NCI-H1105 (cell line): Measurements from ENCODE around the gene CHPF2.

ENCODE experiments used
- DNase-seq: peaks from one replicate; lab custom pipeline; 2025; lab: John Stamatoyannopoulos, UW

CHPF2 gene

GRCh38 chr7:151246102-151246850 lies 14.0 kb downstream of the CHPF2 start:
- DNase-seq, result no peak

DNA sequence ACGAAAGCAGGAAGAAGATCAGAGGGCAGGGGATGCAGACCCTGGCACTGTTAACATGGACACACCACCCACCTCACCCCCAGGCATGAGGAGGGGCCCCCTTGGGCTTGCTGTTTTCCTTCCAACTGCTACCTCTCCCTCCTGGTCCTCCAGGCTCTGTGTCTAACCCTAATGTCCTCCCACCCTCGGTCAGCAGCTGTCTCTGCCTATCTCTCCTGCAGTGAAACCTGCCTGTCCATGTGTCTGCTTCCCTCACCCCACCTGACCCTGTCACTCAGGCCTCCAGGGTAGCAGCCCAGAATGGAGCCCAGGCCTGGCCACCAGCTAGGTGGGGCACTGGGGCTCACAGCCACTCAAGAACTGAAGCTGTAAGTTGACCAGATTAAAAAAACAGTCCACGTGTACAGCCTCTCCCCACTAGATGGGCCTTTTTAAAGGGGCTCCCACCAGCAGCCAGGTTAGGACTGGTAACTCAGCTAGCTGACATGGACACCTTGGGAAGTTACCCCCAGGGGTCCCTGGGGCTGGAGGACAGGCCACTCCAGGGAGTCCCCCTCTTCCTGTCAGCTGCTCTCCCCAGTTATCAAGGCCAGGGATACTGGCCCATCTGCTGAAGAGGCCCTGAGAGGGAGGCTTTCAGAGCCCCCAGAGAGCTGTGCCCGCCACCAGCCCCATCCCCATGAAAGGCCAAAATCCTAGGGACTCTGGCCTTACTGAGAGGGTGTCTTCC lies 14.7 kb downstream of the CHPF2 start:
- DNase-seq, result no peak

- DNase-seq, result no peak
Observed at GRCh38 chr7:151247611-151248345, 15.5 kb downstream of the CHPF2 start.

- peak; percentile 46 for DNase-seq
Observed at GRCh38 chr7:151248346-151249033, 16.2 kb downstream of the CHPF2 start, which contains the start of gene SMARCD3. Gene SMARCD3 (minus strand): TSS chr7:151248694. CDS start chr7:151248562, 132 bp downstream.

- no peak for DNase-seq
Observed at GRCh38 chr7:151249034-151249731, 16.9 kb downstream of the CHPF2 start.

GRCh38 chr7:151249732-151250072 lies 17.4 kb downstream of the CHPF2 start:
- DNase-seq, result no peak

DNA sequence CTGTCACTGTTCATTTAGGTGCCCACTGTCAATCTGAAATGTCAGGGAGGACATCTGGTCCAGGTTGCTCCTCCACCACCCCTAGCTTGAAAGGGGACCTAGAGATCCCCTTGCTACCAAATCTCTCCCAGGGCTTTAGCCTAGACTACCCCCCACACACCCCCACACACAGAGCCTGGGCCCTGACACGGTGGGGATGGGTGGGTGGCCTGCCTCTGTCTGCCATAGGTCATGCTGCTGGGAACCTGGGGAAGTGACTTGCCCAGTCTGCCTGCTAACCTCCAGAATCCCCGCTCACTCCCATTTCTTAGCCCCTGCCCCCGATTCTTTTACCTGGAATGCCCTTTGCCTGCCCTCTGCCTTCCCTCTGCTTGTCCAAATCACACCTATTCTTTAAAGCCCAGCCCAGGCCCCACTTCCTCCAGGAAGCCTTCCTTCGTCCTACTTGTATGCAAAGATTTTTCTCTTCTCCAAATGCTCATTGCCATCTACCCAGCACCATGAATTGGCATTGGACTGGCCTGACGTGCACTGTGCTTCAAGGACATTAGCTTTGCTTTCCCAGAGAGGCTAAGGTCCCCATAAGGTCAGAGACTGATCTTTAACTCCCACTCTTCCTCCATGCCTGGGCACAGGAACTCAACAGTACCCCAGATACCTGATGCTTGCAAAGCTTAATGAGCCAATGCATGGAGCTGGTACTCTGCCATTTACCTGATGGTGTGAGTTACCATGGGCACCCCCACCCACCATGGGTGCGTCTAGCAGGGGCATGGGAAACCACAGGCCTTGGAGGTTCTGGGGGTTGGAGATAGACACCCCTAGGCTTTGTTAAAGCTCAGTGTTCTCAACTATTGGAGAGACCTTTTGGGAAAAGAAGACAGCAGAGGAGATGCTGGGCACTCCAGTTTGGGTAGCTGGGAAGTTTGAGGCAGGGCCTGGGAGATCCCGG lies 18.2 kb downstream of the CHPF2 start:
- no peak for DNase-seq

DNA sequence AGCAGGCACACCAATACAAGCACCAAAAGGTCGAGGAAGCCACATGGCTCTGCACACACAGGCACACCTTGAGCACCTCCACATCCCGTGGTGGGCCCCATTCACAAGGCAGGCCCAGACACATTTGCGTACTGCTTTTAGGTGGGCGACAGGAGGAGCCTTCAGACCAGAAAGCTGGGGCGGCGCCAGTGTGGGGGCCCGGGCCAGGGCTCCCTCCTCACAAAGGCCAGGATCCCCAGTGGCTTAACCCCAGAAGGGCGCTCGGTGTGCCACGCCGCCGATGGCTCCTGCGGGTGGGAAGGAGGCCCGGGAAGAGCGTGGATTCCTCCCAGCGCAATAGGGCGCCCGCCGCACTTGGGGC lies 19.0 kb downstream of the CHPF2 start:
- no peak for DNase-seq

- peak; percentile 53 for DNase-seq
Observed at GRCh38 chr7:151251689-151252560, 19.6 kb downstream of the CHPF2 start.

DNA sequence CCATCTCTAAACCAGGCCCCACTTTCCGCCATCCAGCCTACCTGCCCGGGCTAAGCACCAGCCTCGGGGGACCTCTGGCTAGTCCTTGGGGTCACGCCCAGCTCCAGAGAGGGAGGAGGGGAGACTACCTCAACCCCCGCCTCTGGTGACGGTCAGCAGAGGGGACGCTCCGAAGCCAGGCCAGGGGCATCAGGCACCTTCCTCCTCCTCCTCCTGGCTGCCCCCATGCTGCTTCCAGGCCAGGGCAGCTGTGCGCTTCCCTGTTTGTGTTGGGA lies 20.2 kb downstream of the CHPF2 start:
- no peak for DNase-seq

- DNase-seq, result no peak
Observed at GRCh38 chr7:151252961-151253711, 20.9 kb downstream of the CHPF2 start.

DNA sequence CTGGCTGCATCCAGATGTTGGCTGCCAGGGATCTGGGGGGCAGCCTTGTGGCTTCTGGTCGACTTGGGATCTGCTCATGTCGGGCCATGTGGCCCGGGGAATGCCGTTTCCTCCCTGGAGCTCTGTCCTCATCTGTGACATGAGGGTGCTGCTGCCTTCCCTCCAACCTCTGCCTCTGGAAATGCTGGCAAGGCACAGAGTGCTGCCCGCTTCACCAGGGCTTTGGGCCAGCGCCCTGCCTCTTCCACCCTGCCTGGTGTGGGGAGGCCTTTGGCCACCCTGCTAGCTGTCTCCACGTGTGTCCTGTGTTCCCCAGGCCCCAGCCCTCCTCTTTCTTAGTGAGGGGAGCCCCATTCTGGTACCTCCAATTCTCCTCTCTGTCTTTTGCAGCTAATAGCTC lies 22.0 kb downstream of the CHPF2 start:
- no peak for DNase-seq

GRCh38 chr7:151254851-151255250 lies 22.6 kb downstream of the CHPF2 start:
- no peak for DNase-seq

DNA sequence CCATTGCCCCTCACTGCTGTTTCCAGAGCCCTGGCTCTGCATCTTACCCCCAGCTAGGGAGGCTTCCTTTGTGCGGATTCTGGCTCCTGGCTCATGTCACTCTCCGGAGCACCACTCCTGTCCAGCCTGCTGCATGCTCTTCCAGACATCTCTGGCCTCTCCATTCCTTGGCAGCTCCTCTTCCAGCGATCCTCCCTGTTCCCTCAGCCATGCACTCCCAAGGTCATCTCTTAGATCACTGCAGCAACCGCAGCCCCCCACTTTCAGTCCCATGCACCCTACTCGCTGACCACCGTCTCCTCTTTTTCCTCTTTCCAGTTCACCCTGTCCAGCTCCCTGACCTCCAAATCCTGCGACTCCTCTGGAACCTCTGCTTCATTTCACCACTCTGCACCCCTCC lies 23.1 kb downstream of the CHPF2 start:
- no peak for DNase-seq

DNA sequence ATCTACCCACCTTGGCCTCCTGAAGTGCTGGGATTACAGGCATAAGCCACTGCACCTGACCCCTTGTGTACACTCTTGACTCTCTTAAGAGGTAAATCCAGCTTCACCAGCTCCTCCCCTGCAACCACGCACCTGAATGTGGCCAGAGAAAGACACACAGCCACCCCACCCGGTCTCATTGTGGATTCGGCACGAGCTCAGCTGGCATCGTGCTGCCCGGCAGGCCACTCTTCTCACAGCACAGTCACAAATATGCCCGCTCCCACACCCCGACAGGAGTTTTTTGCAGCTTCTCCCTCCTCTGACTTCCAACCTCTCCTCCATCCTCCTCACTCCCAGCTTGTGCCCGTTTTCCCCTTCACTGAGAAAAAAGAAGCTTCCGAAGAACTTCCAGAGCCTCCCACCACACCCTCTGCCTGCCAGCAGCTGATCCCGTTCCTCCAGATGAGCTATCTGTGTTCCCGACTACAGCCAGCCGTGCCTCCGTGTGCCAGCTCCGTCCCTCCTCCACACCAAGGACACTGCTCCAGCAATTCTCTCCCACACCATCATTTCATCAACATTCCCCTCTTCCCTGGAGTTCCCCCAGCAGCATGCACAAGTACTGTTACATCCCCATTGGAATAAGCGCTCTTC lies 24.2 kb downstream of the CHPF2 start:
- DNase-seq, result no peak

DNA sequence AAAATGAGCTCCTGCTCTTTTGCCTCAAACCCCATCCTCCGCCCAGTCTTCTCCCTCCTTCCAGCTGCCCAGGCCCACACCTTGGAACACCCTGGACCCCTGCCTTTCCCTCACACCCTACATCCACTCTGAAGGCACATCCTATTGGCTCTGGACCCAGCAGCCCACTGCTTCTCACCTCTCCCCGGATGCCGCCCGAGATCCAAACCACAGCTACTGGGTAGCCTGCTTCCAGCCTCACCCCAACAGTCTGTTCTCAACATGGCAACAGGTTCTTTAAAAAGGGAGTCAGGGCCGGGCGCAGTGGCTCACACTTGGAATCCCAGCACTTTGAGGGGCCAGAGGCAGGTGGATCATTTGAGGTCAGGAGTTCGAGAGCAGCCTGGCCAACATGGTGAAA lies 25.7 kb downstream of the CHPF2 start:
- no peak for DNase-seq

- no peak for DNase-seq
Observed at GRCh38 chr7:151260471-151260870, 28.2 kb downstream of the CHPF2 start.

DNA sequence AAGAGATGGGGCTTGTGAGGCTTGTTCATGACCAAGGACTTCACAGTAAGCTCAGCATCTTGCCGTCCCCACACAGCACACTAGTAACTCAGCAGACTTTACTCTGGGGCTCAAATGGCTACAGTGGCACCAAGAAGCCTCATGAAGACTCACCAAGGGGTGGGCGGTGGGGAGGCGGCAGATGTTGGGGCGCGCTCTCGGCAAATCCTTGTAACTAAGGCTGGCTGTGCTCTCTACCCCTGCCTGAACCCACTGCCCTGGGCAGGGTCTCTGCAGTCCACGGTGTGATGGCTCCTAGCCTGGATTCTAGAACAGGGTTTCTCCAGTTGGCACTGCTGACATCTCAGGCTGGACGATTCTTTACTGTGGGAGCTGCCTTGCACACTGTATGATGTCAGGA lies 28.6 kb downstream of the CHPF2 start:
- no peak for DNase-seq

- no peak for DNase-seq
Observed at GRCh38 chr7:151261529-151261928, 29.2 kb downstream of the CHPF2 start.
